H1 (cell line): ENCODE measurements around the gene TRABD2A. TPM values are rescaled to one million over a fixed set of nuclear protein-coding genes. Genes with fewer than 3 reads are reported as not detected.

Source experiments
- CTCF ChIA-PET: fragments of 300-600 bp; sonication (Branson Sonifier 250); formaldehyde crosslinking; loops from one replicate; lab custom pipeline; 2021; ENCODE audit not compliant: partially characterized antibody; lab: Charles Lee
- POLR2A ChIA-PET: fragments of 300-600 bp; sonication (Branson Sonifier 250); formaldehyde crosslinking; loops from one replicate; lab custom pipeline; 2021; ENCODE audit warnings: inconsistent platforms; ENCODE audit not compliant: partially characterized antibody; lab: Charles Lee
- DNase-seq, 2 experiments: peaks; one replicate each; pipeline versions ENCODE4 v3.0.0 to v3.0.0-alpha.2; 2010 to 2022; ENCODE audit warnings: low spot score in 2 of 2, low read depth in 1 of 2, mixed read lengths in 1 of 2
- FAIRE-seq: peaks from 2 replicates; lab custom pipeline; 2011; peaks lifted over from hg19 to GRCh38; lab: Jason Lieb, UNC
- H2AFZ ChIP-seq: 2 replicates; pipeline ENCODE4 v1.8.1; 2012; ENCODE audit warnings: low read length, inconsistent platforms
- H2AK5ac ChIP-seq: 2 replicates; pipeline ENCODE4 v1.6.1; 2013; ENCODE audit warnings: low read depth, low read length
- H2BK120ac ChIP-seq: replicated peaks from 2 replicates; pipeline ENCODE3; 2013; ENCODE audit warnings: low read depth, low read length, inconsistent platforms
- H2BK12ac ChIP-seq: 2 replicates; pipeline ENCODE4 v1.6.1; 2013; ENCODE audit warnings: low read depth, low read length
- H2BK15ac ChIP-seq: 2 replicates; pipeline ENCODE4 v1.6.1; 2013; ENCODE audit warnings: low read length
- H2BK20ac ChIP-seq: 2 replicates; pipeline ENCODE4 v1.6.1; 2013; ENCODE audit warnings: low read length
- H2BK5ac ChIP-seq: 2 replicates; pipeline ENCODE4 v1.6.1; 2013; ENCODE audit warnings: low read depth, low read length
- H3K14ac ChIP-seq: 2 replicates; pipeline ENCODE4 v1.6.1; 2013; ENCODE audit warnings: inconsistent platforms; ENCODE audit not compliant: insufficient read length
- H3K18ac ChIP-seq: 2 replicates; pipeline ENCODE4 v1.6.1; 2013; ENCODE audit warnings: low read length; ENCODE audit errors: extremely low read depth
- H3K23ac ChIP-seq: 2 replicates; pipeline ENCODE4 v1.6.1; 2013; ENCODE audit warnings: inconsistent platforms; ENCODE audit not compliant: insufficient read length
- H3K23me2 ChIP-seq: 2 replicates; pipeline ENCODE4 v1.6.1; 2013; ENCODE audit warnings: low read depth, low read length
- H3K27ac ChIP-seq: 2 replicates; pipeline ENCODE4 v1.6.1; 2011; ENCODE audit warnings: low read depth, low read length, inconsistent platforms
- H3K27me3 ChIP-seq, 4 experiments: replicated peaks in 1 of 4; 1 replicate in 1 of 4; 2 replicates in 3 of 4; pipeline versions ENCODE4 v1.6.1 to v1.8.1; 2011 to 2013; ENCODE audit warnings: low read length in 3 of 4, mild to moderate bottlenecking in 3 of 4, inconsistent platforms in 2 of 4, mixed read lengths in 2 of 4, moderate library complexity in 1 of 4; ENCODE audit not compliant: control insufficient read depth in 3 of 4, insufficient read depth in 3 of 4; ENCODE audit errors: extremely low read depth in 1 of 4
- H3K36me3 ChIP-seq, 4 experiments: 2 replicates each; pipeline versions ENCODE4 v1.6.1 to v1.8.1; 2011 to 2013; ENCODE audit warnings: mild to moderate bottlenecking in 4 of 4, low read length in 3 of 4, moderate library complexity in 2 of 4, control low read depth in 1 of 4, inconsistent platforms in 1 of 4; ENCODE audit not compliant: insufficient read depth in 4 of 4, control insufficient read depth in 2 of 4
- H3K4ac ChIP-seq: replicated peaks from 2 replicates; pipeline ENCODE3; 2013; ENCODE audit warnings: low read length, low read depth, mixed read lengths, inconsistent platforms; ENCODE audit not compliant: insufficient read length
- H3K4me1 ChIP-seq, 4 experiments: replicated peaks in 1 of 4; 1 replicate in 1 of 4; 2 replicates in 3 of 4; pipeline versions ENCODE4 v1.6.1 to v1.8.1; 2011 to 2013; ENCODE audit warnings: low read length in 3 of 4, inconsistent platforms in 2 of 4, mixed read lengths in 1 of 4; ENCODE audit not compliant: insufficient read depth in 4 of 4, control insufficient read depth in 3 of 4
- H3K4me2 ChIP-seq, 2 experiments: 2 replicates each; pipeline versions ENCODE4 v1.6.1 to v1.8.1; 2011 to 2013; ENCODE audit warnings: low read depth in 2 of 2, low read length in 2 of 2, control low read depth in 1 of 2, inconsistent platforms in 1 of 2, mild to moderate bottlenecking in 1 of 2; ENCODE audit not compliant: insufficient read depth in 1 of 2
- H3K4me3 ChIP-seq, 4 experiments: fragments of 200-600, 300-600 bp in 1 of 4; sonication (generic), shearing (Covaris generic), sonication (Bioruptor Twin) in 1 of 4; 2 replicates each; pipeline versions ENCODE4 v1.5.1 to v1.8.1; 2011 to 2016; ENCODE audit warnings: low read length in 4 of 4, low read depth in 3 of 4, control low read depth in 2 of 4, inconsistent platforms in 2 of 4, mild to moderate bottlenecking in 2 of 4, mixed read lengths in 1 of 4, moderate library complexity in 1 of 4; ENCODE audit not compliant: insufficient read depth in 2 of 4; ENCODE audit errors: extremely low read depth in 1 of 4
- H3K56ac ChIP-seq: replicated peaks from 2 replicates; pipeline ENCODE3; 2013; ENCODE audit warnings: low read depth, mild to moderate bottlenecking, mixed read lengths, low read length, inconsistent platforms; ENCODE audit not compliant: insufficient read length
- H3K79me1 ChIP-seq: 2 replicates; pipeline ENCODE4 v1.6.1; 2013; ENCODE audit warnings: low read depth, low read length, control low read depth
- H3K79me2 ChIP-seq, 2 experiments: 2 replicates each; pipeline versions ENCODE4 v1.6.1 to v1.8.1; 2012 to 2013; ENCODE audit warnings: low read length in 2 of 2, mild to moderate bottlenecking in 2 of 2, inconsistent platforms in 1 of 2; ENCODE audit not compliant: insufficient read depth in 2 of 2, control insufficient read depth in 1 of 2
- H3K9ac ChIP-seq, 4 experiments: replicated peaks in 1 of 4; 1 replicate in 1 of 4; 2 replicates in 3 of 4; pipeline versions ENCODE4 v1.6.1 to v1.8.1; 2011 to 2013; ENCODE audit warnings: low read depth in 3 of 4, low read length in 3 of 4, control low read depth in 2 of 4, mild to moderate bottlenecking in 2 of 4, moderate library complexity in 2 of 4, inconsistent platforms in 1 of 4; ENCODE audit errors: extremely low read depth in 1 of 4
- H3K9me3 ChIP-seq, 2 experiments: 2 replicates each; pipeline versions ENCODE4 v1.6.1 to v1.8.1; 2012 to 2013; ENCODE audit warnings: mild to moderate bottlenecking in 2 of 2, moderate library complexity in 2 of 2, control low read depth in 1 of 2, inconsistent platforms in 1 of 2, low read depth in 1 of 2, low read length in 1 of 2, mixed read lengths in 1 of 2; ENCODE audit not compliant: insufficient read depth in 2 of 2
- H4K20me1 ChIP-seq, 2 experiments: replicated peaks in 1 of 2; 2 replicates each; pipeline versions ENCODE3 to v1.8.1; 2011 to 2013; ENCODE audit warnings: inconsistent platforms in 2 of 2, low read length in 2 of 2, mild to moderate bottlenecking in 1 of 2; ENCODE audit not compliant: insufficient read depth in 2 of 2, control insufficient read depth in 1 of 2
- H4K5ac ChIP-seq: 2 replicates; pipeline ENCODE4 v1.6.1; 2013; ENCODE audit warnings: low read length, low read depth, mixed read lengths, inconsistent platforms; ENCODE audit not compliant: insufficient read length
- H4K8ac ChIP-seq: 2 replicates; pipeline ENCODE4 v1.8.0; 2013; ENCODE audit warnings: mild to moderate bottlenecking, moderate library complexity, low read length, inconsistent platforms; ENCODE audit not compliant: insufficient read depth; ENCODE audit errors: extremely low read depth
- H4K91ac ChIP-seq: replicated peaks from 2 replicates; pipeline ENCODE3; 2013; ENCODE audit warnings: low read length, mixed read lengths, inconsistent platforms; ENCODE audit not compliant: insufficient read length
- GABPA ChIP-seq: IDR thresholded peaks from 2 replicates; pipeline ENCODE4 v1.6.1; 2011; ENCODE audit warnings: mild to moderate bottlenecking, low read length, moderate library complexity, borderline replicate concordance; ENCODE audit not compliant: insufficient read depth
- HDAC2 ChIP-seq, 2 experiments: fragments of 300-600 bp in 1 of 2; sonication (generic) in 1 of 2; IDR thresholded peaks; 2 replicates each; pipeline ENCODE4 v1.6.1; 2011 to 2012; ENCODE audit warnings: low read depth in 2 of 2, low read length in 2 of 2, mild to moderate bottlenecking in 2 of 2, moderate library complexity in 2 of 2, borderline replicate concordance in 1 of 2, inconsistent platforms in 1 of 2
- SIN3A ChIP-seq, 2 experiments: IDR thresholded peaks in 1 of 2; conservative IDR thresholded peaks in 1 of 2; 2 replicates each; pipeline ENCODE4 v1.6.1; 2011 to 2012; ENCODE audit warnings: low read length in 2 of 2, improper control_type of control experiment in 1 of 2, low read depth in 1 of 2, mild to moderate bottlenecking in 1 of 2
- TCF12 ChIP-seq: IDR thresholded peaks from 2 replicates; pipeline ENCODE4 v1.6.1; 2011; ENCODE audit warnings: low read depth, mild to moderate bottlenecking, low read length
- TEAD4 ChIP-seq: IDR thresholded peaks from 2 replicates; pipeline ENCODE4 v1.6.1; 2012; ENCODE audit warnings: low read depth, low read length, inconsistent platforms, mixed read lengths
- WGBS, 2 experiments: shearing (Covaris generic) in 1 of 2; methylation state at CpG; one replicate each; pipeline versions ENCODE4 v1.1.6 to v1.1.7; 2013 to 2015; ENCODE audit warnings: low lambda C conversion rate in 2 of 2, mixed read lengths in 2 of 2, inconsistent platforms in 1 of 2, low coverage in 1 of 2, missing lambda C conversion rate in 1 of 2; ENCODE audit not compliant: insufficient replicate concordance in 2 of 2, insufficient coverage in 1 of 2, insufficient read length in 1 of 2; ENCODE audit errors: extremely low coverage in 1 of 2, missing lambda C conversion rate in 1 of 2; 5-methylcytosine and 5-hydroxymethylcytosine counted together
- polyA plus RNA-seq, 7 experiments: library from polyadenylated mRNA; depleted of rRNA in 3 of 7; stranded (reverse) in 5 of 7; unstranded in 2 of 7; fragments of >200 nt in 5 of 7; fragments of 200-250 nt in 2 of 7; gene quantifications; 1 replicate in 5 of 7; 2 replicates in 1 of 7; 4 replicates in 1 of 7; pipeline versions ENCODE4 v1.2.1 to v1.2.3, GENCODE V29; 2011 to 2013; ENCODE audit warnings: missing spikeins in 2 of 7, mixed read lengths in 2 of 7
- total RNA-seq: library from RNA; stranded (reverse); fragmentation: NEBNext Ultra II Directional; extraction: Animal tissue kit (Norgen Biotek cat#: 25700); gene quantifications from 2 replicates; pipeline ENCODE4 v1.2.1, GENCODE V29; 2021

The TRABD2A gene
- total and polyA plus RNA-seq, 2 of the 8 experiments (the other 6 are each of a cell fraction or from before 2014, with no cell fraction given), result 17.3 to 18.6 TPM

GRCh38 chr2:84894131-84894586, 13.3 kb upstream of the TRABD2A start:
- H3K4ac ChIP-seq, result no peak overlapping the region
- H3K79me2 ChIP-seq, result no peaks in the 10 kb centered on the region
- no peak overlapping the region; a peak in 1 of 8 replicates for H3K4me3 ChIP-seq
- CTCF ChIA-PET, result interaction anchor here (0.5 to 1.8 kb wide), 5 partner anchors 12 to 401 kb away, joined by 3 to 5 read pairs (median 3); no protein-coding TSS in a partner anchor
- no peak overlapping the region for H4K8ac ChIP-seq
- H4K5ac ChIP-seq, result no peak overlapping the region
- H3K27ac ChIP-seq, result no peak overlapping the region
- no peak overlapping the region for H4K91ac ChIP-seq
- H2BK12ac ChIP-seq, result no peak overlapping the region
- H3K23me2 ChIP-seq, result no peaks in the 10 kb centered on the region
- H3K36me3 ChIP-seq, result no peaks in the 10 kb centered on the region
- no peaks in the 10 kb centered on the region for H3K27me3 ChIP-seq
- H3K18ac ChIP-seq, result no peak overlapping the region
- no peak overlapping the region for H2AK5ac ChIP-seq
- H2BK5ac ChIP-seq, result no peak overlapping the region
- FAIRE-seq, result no peak
- 68% methylated on average over 6 of the region's 6 CpGs; no CpG with 5 or more reads in 1 of the 2 experiments for WGBS, 2 experiments
- no peaks in the 10 kb centered on the region for H3K9me3 ChIP-seq
- no peak overlapping the region for H2AFZ ChIP-seq
- no peaks in the 10 kb centered on the region for H4K20me1 ChIP-seq
- peak overlapping the region; percentile 17 to 58; a peak in 3 of 4 replicates for H3K4me2 ChIP-seq
- H3K9ac ChIP-seq, result no peak overlapping the region
- H3K23ac ChIP-seq, result no peak overlapping the region
- H3K56ac ChIP-seq, result no peak overlapping the region
- no peak overlapping the region for H2BK20ac ChIP-seq
- H2BK120ac ChIP-seq, result no peak overlapping the region
- TF ChIP-seq SIN3A (conservative IDR thresholded peaks at IDR 0.05 in 1 of 2, IDR thresholded peaks at IDR 0.05 in 1 of 2; ENCODE audit: low read depth in 1 of 2, low read length in 2 of 2) (no peak), TCF12 (peak; percentile 71; the same call in 1 of the 2 replicates), GABPA (no peak), HDAC2 (IDR thresholded peaks at IDR 0.05; ENCODE audit: borderline replicate concordance in 1 of 2, low read depth in 2 of 2, low read length in 2 of 2) (peak in 1 of 2 experiments; percentile 31; a peak in 1 of 4 replicates), TEAD4 (peak; percentile 59; the same call in 1 of the 2 replicates)
- peak in 1 of 2 experiments; percentile 60 for DNase-seq
- H3K14ac ChIP-seq, result no peak overlapping the region
- POLR2A ChIA-PET, result interaction anchor here (0.6 to 3.8 kb wide), 3 partner anchors 12 to 38 kb away, joined by 3 to 23 read pairs (median 4); partner anchors contain the start of gene TMSB10
- no peaks in the 10 kb centered on the region for H3K79me1 ChIP-seq
- no peak overlapping the region for H2BK15ac ChIP-seq
- H3K4me1 ChIP-seq, result peaks cover 2 to 7% (median 5%) of the 10 kb centered on the region in 4 experiments; a peak in 5 of 7 replicates
